ENCODE measurements around the gene NUDT2.
"Not testable (repeated sequence)": the region's sequence is repeated elsewhere in the genome, so short reads cannot be mapped to it uniquely, and the experiment has no call there.

The NUDT2 gene

GRCh38 chr9:34343605-34344004 lies 14.2 kb downstream of the NUDT2 start:
- TF ChIP-seq, protein P1, sequence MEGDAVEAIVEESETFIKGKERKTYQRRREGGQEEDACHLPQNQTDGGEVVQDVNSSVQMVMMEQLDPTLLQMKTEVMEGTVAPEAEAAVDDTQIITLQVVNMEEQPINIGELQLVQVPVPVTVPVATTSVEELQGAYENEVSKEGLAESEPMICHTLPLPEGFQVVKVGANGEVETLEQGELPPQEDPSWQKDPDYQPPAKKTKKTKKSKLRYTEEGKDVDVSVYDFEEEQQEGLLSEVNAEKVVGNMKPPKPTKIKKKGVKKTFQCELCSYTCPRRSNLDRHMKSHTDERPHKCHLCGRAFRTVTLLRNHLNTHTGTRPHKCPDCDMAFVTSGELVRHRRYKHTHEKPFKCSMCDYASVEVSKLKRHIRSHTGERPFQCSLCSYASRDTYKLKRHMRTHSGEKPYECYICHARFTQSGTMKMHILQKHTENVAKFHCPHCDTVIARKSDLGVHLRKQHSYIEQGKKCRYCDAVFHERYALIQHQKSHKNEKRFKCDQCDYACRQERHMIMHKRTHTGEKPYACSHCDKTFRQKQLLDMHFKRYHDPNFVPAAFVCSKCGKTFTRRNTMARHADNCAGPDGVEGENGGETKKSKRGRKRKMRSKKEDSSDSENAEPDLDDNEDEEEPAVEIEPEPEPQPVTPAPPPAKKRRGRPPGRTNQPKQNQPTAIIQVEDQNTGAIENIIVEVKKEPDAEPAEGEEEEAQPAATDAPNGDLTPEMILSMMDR (IDR thresholded peaks at IDR 0.05; ENCODE audit: borderline replicate concordance, insufficient read depth, low read depth, low read length) = no peak
- no peak overlapping the region for H3K4me3 ChIP-seq (ENCODE audit: low read depth, low read length)

GRCh38 chr9:34346873-34347799 lies 17.8 kb downstream of the NUDT2 start:
- H3K4me3 ChIP-seq (ENCODE audit: low read depth, low read length) = no peak overlapping the region
- TF ChIP-seq, protein P1 (IDR thresholded peaks at IDR 0.05; ENCODE audit: borderline replicate concordance, insufficient read depth, low read depth, low read length) = no peak

DNA sequence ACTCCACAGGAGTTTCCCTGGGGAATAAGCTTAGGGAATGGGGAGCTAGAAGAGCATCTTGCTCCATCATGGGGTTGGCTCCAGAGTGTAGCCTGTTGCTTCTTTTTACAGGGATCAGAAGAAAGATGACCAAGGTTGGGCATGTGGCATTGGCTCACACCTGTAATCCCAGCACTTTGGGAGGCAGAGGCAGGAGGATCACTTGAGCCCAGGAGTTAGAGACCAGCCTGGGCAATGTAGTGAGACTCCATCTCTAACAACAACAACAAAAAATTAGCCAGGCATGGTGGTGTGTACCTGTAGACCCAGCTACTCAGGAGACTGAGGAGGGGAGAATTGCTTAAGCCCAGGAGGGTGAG lies 18.4 kb downstream of the NUDT2 start:
- no peak overlapping the region for H3K4me3 ChIP-seq (ENCODE audit: low read depth, low read length)
- TF ChIP-seq, protein P1 (IDR thresholded peaks at IDR 0.05; ENCODE audit: borderline replicate concordance, insufficient read depth, low read depth, low read length) = no peak

GRCh38 chr9:34349324-34349723 lies 20.0 kb downstream of the NUDT2 start:
- H3K4me3 ChIP-seq (ENCODE audit: low read depth, low read length) = no peak overlapping the region
- TF ChIP-seq, protein P1 (IDR thresholded peaks at IDR 0.05; ENCODE audit: borderline replicate concordance, insufficient read depth, low read depth, low read length) = no peak

DNA sequence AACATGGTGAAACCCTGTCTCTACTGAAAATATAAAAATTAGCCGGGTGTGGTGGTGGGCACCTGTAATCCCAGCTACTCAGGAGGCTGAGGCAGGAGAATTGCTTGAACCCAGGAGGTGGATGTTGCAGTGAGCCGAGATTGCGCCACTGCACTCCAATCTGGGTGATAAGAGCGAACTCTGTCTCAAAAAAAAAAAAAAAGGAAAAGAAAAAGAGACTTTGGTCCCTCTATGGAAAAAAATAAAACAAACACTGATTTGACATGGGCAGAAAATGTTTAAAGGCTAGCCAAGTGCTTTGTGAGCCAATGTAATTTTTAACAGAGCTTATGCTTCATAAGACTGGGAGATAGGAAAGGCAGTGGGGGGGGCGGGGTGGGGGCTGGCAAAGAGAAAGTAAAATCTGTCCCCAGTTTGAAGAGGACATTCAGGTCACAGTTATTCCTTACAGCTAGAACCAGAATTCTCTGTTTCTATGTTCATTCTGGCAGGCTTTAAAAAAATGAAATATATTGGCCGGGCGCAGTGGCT lies 22.8 kb downstream of the NUDT2 start:
- H3K4me3 ChIP-seq (ENCODE audit: low read depth, low read length) = not testable (repeated sequence)

DNA sequence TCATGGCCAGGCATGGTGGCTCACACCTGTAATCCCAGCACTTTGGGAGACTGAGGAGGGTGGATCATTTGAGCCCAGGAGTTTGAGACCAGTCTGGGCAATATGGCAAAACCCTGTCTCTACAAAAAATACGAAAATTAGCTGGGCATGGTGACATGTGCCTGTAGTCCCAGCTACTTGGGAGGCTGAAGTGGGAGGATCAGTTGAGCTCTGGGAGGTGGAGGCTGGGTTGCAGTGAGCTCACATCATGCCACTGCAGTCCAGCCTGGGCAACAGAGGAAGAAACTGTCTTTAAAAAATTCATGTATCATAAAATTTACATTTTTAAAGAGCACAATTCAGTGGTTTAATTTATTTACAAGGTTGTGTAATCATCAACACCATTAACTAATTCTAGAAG lies 23.6 kb downstream of the NUDT2 start:
- H3K4me3 ChIP-seq (ENCODE audit: low read depth, low read length) = not testable (repeated sequence)

DNA sequence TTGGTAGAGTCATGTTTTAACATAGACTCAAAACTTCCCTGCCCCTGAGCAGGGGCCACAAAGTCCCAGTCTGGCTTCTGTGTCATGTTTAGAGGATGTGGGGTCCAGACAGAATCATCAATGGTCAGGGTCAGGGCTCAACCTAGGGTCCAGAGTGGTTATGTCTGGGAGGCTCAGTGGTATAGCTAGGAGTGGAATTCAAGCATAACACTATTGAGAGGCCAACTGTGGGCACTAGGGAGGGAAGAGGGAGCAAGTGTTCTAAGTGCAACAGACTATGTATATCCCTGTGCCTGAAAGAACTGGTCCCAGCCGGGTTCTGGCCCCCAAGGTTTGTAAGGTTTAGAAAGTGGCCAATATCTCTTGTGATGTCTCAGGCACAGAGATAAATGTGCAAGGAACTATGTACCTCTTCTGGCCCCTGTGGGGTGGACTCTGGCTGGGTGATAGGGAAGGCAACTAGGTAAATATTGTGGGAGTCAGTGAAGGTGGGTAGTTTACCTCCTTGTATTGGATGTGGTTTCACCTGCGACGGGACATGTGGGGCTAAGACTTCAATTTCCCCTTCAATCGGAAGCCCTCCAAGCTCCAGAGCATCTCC lies 33.3 kb downstream of the NUDT2 start:
- TF ChIP-seq, protein P1 (IDR thresholded peaks at IDR 0.05; ENCODE audit: borderline replicate concordance, insufficient read depth, low read depth, low read length) = no peak
- H3K4me3 ChIP-seq (ENCODE audit: low read depth, low read length) = no peak overlapping the region

Data from GM12875 (cell line).